SK-N-SH treated with all-trans-retinoic acid at 6 μM for 48 hours (cell line): ENCODE data around the gene PTPRO.

Experiments
- ATAC-seq: fragments of 200-7000 bp; cut with Tn5 transposase; 3 replicates; pipeline ENCODE4 v1.9.1; 2020; ENCODE audit warnings: mild to moderate bottlenecking, moderate library complexity
- ARNTL ChIP-seq: fragments of 450-650 bp; formaldehyde crosslinking; IDR thresholded peaks from 2 replicates; pipeline ENCODE4 v1.5.0; 2020; ENCODE audit warnings: low read depth, mild to moderate bottlenecking, moderate library complexity, borderline replicate concordance
- CSDC2 ChIP-seq: fragments of 250-450 bp; sonication (Bioruptor Pico); IDR thresholded peaks from 2 replicates; pipeline ENCODE4 v1.5.0; 2020; ENCODE audit warnings: mild to moderate bottlenecking, moderate library complexity
- CSRNP3 ChIP-seq: fragments of 250-450 bp; sonication (Bioruptor Pico); IDR thresholded peaks from 2 replicates; pipeline ENCODE4 v1.5.1; 2021; ENCODE audit warnings: mild to moderate bottlenecking, moderate library complexity
- GLIS3 ChIP-seq: fragments of 250-450 bp; sonication (Bioruptor Pico); IDR thresholded peaks from 2 replicates; pipeline ENCODE4 v1.5.0; 2020; ENCODE audit warnings: mild to moderate bottlenecking, moderate library complexity
- ISL1 ChIP-seq: fragments of 250-450 bp; sonication (Bioruptor Pico); IDR thresholded peaks from 2 replicates; pipeline ENCODE4 v2.1.2; 2022; ENCODE audit warnings: mild to moderate bottlenecking, moderate library complexity
- OSR1 ChIP-seq: fragments of 250-450 bp; sonication (Bioruptor Pico); IDR thresholded peaks from 2 replicates; pipeline ENCODE4 v1.8.0; 2022; ENCODE audit warnings: moderate library complexity, mild to moderate bottlenecking, inconsistent platforms
- PATZ1 ChIP-seq: fragments of 250-450 bp; sonication (Bioruptor Pico); IDR thresholded peaks from 2 replicates; pipeline ENCODE4 v1.8.0; 2020; ENCODE audit warnings: mild to moderate bottlenecking, moderate library complexity, borderline replicate concordance
- POU6F1 ChIP-seq: fragments of 250-450 bp; sonication (Bioruptor Pico); IDR thresholded peaks from 2 replicates; pipeline ENCODE4 v1.8.0; 2021; ENCODE audit warnings: low read depth, mild to moderate bottlenecking, moderate library complexity, borderline replicate concordance
- PPARA ChIP-seq: fragments of 250-450 bp; sonication (Bioruptor Pico); IDR thresholded peaks from 2 replicates; pipeline ENCODE4 v1.5.0; 2020; ENCODE audit warnings: mild to moderate bottlenecking, borderline replicate concordance
- RARB ChIP-seq: fragments of 250-450 bp; sonication (Bioruptor Pico); IDR thresholded peaks from 2 replicates; pipeline ENCODE4 v1.8.0; 2021; ENCODE audit warnings: mild to moderate bottlenecking, moderate library complexity
- SNAI2 ChIP-seq: fragments of 250-450 bp; sonication (Bioruptor Pico); IDR thresholded peaks from 2 replicates; pipeline ENCODE4 v1.5.0; 2020; ENCODE audit warnings: mild to moderate bottlenecking, moderate library complexity
- TCF4 ChIP-seq: fragments of 250-450 bp; sonication (Bioruptor Pico); IDR thresholded peaks from 2 replicates; pipeline ENCODE4 v1.8.0; 2021; ENCODE audit warnings: mild to moderate bottlenecking, moderate library complexity, borderline replicate concordance
- TOX ChIP-seq: fragments of 250-450 bp; sonication (Bioruptor Pico); IDR thresholded peaks from 2 replicates; pipeline ENCODE4 v1.8.0; 2021; ENCODE audit warnings: mild to moderate bottlenecking, moderate library complexity, borderline replicate concordance
- TSHZ2 ChIP-seq: fragments of 250-450 bp; sonication (Bioruptor Pico); IDR thresholded peaks from 2 replicates; pipeline ENCODE4 v1.5.0; 2020; ENCODE audit warnings: mild to moderate bottlenecking, moderate library complexity
- ZFP3 ChIP-seq: fragments of 250-450 bp; sonication (Bioruptor Pico); IDR thresholded peaks from 2 replicates; pipeline ENCODE4 v1.5.0; 2020; ENCODE audit warnings: mild to moderate bottlenecking, moderate library complexity
- ZFP30 ChIP-seq: fragments of 450-650 bp; formaldehyde crosslinking; IDR thresholded peaks from 2 replicates; pipeline ENCODE4 v1.5.0; 2022; ENCODE audit warnings: mild to moderate bottlenecking, moderate library complexity
- ZNF70 ChIP-seq: fragments of 450-650 bp; formaldehyde crosslinking; IDR thresholded peaks from 2 replicates; pipeline ENCODE4 v1.5.0; 2020; ENCODE audit warnings: mild to moderate bottlenecking, moderate library complexity
- ZNF8 ChIP-seq: fragments of 450-650 bp; formaldehyde crosslinking; IDR thresholded peaks from 2 replicates; pipeline ENCODE4 v1.5.0; 2020; ENCODE audit warnings: mild to moderate bottlenecking, moderate library complexity

PTPRO gene

GRCh38 chr12:15429262-15429661 lies 107.0 kb downstream of the PTPRO start:
- no peak for ATAC-seq
- no peak for TF ChIP-seq TSHZ2 (CRISPR knock-in tag)

- TF ChIP-seq SNAI2 (CRISPR knock-in tag) (no peak), TSHZ2 (CRISPR knock-in tag) (no peak), RARB (CRISPR knock-in tag) (no peak), TCF4 (CRISPR knock-in tag) (no peak)
- TF ChIP-seq, all 23 proteins: peak for 0
- ATAC-seq = no peak
Observed at GRCh38 chr12:15435597-15435996, 113.3 kb downstream of the PTPRO start.

GRCh38 chr12:15439459-15439858 lies 117.2 kb downstream of the PTPRO start:
- TF ChIP-seq ZNF8 = no peak
- TF ChIP-seq GLIS3 = no peak
- TF ChIP-seq TCF4 (CRISPR knock-in tag) = no peak
- no peak for ATAC-seq

- ATAC-seq = no peak
- TF ChIP-seq RARB (CRISPR knock-in tag) (no peak), OSR1 (no peak), ZFP3 (CRISPR knock-in tag) (no peak), POU6F1 (no peak), TCF4 (CRISPR knock-in tag) (no peak), SNAI2 (CRISPR knock-in tag) (no peak), ISL1 (CRISPR knock-in tag) (no peak), CSDC2 (no peak), ZFP30 (CRISPR knock-in tag) (no peak), ARNTL (CRISPR knock-in tag) (no peak), TSHZ2 (CRISPR knock-in tag) (no peak), ZNF70 (CRISPR knock-in tag) (no peak), CSRNP3 (CRISPR knock-in tag) (no peak), TOX (CRISPR knock-in tag) (no peak), PATZ1 (CRISPR knock-in tag) (no peak), PPARA (no peak), ZNF8 (no peak)
- TF ChIP-seq, all 23 proteins: peak for 0
Observed at GRCh38 chr12:15443050-15443449, 120.7 kb downstream of the PTPRO start.
